HG03025 (cell line): ENCODE results near the gene NUDT2.
"Not testable (repeated sequence)": the region's sequence is repeated elsewhere in the genome, so short reads cannot be mapped to it uniquely, and the experiment has no call there.

Source experiments
- ATAC-seq: cut with Tn5 transposase; IDR thresholded peaks from one replicate; pipeline ENCODE4 v1.9.1; 2021; ENCODE audit warnings: mild to moderate bottlenecking, moderate library complexity; ENCODE audit not compliant: unreplicated experiment, low FRiP score

NUDT2 gene

DNA sequence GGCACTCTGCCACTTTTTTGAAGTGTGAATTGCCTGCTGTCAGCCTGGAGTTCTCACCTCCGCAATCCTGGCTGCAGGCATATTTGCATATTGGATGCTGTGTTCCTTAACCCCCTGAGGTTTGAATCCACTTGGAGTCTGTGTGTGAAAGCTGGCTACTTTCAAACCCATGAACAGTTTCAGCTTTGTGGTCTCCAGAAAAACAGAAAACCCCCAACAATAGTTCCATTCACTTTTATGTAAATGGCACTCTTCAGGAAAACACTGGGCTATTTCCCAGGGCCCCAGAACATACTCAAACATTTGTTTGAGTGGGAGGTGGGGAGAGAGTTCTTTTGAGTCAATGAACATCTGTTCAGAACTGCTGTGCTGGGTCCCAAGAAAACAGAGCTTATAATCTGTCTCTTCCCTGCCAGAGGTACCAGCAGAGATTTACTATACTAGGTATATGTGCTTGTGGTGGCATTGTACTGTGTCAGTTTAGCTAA, 5.0 kb downstream of the NUDT2 start:
- ATAC-seq: no peak

DNA sequence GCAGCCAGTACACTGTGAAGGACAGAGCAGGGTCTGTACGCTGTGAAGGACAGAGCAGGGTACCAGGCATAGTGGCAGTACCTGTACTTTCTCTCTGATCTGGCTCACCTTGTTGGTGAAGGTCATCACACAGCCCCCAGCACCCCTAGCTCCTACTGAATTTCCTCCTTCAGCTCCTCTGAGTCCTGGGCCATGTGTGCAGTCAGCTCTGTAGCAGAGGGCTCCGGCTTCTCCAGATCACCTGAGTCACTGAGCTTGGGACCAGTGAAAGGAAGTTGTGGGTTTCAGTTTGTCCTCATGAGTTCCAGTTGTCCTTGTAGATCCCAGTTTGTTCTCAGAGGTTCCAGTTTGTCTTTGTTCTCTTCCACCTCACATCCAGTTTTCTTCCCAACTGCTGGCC, 5.5 kb downstream of the NUDT2 start:
- no peak for ATAC-seq

DNA sequence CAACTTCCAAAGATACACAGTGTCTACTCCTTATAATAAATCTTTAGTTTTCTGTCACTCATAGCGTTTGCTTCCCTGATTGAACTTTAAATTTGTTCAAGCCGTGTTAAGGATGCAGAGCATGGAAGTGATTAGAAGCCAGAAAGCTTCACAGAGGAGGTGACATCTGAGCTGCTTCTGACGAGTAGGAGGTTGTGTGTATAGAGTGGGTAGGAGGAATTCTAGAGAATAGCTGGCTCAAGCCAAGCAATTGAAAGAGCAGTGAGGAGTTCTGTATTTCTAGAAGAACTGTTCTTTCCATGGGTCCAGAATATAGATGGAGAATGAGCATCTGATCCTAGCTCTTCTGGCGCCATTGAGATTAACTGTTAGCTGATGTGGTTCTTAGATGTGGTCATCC, 6.0 kb downstream of the NUDT2 start:
- ATAC-seq: no peak

DNA sequence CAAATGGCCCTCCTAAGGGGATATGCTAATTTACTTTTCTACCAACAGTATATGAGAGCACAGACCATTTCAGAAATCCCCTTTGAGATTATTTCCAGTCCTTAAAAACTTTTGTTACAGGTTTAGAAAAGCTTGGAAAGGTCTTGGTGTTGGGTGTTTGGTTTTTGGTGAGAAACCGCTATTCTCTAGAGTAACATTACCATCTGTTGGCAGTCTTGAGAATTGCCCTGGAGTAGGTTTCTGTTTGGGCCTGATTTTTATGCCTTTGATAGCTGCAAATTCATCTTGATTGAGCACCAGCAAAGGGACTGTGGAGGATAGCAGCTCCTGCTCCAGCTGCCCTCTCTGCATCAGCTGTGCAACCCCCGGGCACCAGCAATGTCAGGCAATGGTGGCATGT, 8.0 kb downstream of the NUDT2 start:
- no peak for ATAC-seq

DNA sequence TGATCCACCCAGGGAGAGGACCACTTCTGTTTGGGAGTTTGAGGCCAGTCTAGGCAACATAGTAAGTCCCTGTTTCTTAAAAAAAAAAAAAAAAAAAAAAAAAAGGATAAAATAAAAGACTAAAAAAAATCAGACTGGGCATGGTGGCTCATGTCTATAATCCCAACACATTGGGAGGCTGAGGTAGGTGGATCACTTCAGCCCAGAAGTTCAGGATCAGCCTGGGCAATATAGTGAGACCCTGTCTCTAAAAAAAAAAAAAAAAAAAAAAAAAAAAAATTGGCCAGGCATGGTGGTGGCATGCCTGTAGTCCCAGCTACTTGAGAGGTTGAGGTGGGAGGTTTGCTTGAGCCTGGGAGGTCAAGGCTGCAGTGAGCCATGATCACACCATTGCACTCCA, 8.7 kb downstream of the NUDT2 start:
- ATAC-seq: not testable (repeated sequence)

DNA sequence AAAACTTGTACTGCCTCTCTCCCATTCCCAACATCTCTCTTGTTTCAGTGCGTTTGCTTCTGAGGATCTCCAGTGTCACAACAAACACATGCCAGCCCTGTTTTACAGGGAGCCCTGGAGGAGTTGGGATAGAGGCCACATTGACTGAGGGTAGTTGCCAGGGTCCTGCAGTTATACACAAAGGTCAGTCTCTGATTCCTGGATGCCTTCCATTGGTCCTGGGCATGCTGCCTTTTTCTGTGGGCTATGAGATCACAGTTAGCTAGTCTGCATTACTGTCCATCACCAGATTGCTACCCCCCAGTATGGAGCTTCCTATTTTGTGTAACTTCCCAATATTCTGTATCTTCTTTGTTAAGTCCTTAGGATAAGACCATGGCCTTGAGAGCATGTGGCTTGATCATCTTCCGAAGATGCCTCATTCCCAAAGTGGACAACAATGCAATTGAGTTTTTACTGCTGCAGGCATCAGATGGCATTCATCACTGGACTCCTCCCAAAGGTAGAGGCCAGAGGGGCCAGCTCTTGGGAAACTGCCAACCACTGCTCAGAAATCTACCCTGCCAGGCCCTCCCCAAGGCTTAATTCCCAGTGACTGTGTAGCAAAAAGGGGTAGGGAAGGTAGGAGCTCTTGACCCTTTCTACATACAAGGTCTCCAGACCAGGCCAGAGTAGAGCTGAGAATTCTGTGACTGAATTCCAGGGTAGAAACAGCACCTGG, 9.5 kb downstream of the NUDT2 start:
- ATAC-seq: no peak

DNA sequence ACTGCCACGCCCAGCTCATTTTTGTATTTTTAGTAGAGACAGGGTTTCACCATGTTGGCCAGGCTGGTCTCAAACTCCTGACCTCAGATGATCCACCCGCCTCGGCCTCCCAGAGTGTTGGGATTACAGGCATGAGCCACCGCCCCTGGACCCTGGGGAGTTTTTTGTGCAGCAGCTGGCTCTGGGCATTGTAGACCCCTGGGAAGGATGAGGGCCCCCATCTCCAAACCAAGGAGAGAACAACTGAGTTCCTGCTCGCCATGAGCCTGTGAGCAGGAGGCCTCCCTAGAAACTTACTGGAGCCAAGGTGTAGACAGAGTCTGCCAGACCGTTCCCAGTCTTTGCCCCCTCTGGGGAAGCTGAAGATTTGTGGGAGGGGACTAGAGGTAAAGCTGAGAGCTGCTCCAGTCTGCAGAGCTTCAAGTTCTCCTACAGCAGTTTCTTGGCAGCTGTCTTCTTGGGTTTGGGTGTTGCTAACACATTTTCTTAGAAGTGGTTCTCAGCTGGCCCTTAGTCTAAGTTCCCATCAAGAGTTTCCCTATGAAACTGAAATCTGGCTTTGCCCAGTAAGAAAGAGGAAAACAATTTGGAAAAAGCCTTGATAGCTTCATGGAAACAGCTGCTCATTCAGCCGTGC, 12.4 kb downstream of the NUDT2 start:
- no peak for ATAC-seq

DNA sequence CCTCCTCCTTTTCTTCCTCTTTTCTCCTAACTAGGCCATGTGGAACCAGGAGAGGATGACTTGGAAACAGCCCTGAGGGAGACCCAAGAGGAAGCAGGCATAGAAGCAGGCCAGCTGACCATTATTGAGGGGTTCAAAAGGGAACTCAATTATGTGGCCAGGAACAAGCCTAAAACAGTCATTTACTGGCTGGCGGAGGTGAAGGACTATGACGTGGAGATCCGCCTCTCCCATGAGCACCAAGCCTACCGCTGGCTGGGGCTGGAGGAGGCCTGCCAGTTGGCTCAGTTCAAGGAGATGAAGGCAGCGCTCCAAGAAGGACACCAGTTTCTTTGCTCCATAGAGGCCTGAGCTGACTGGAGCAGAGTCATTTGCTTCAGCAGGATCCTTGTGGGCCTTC, 13.7 kb downstream of the NUDT2 start:
- no peak for ATAC-seq

DNA sequence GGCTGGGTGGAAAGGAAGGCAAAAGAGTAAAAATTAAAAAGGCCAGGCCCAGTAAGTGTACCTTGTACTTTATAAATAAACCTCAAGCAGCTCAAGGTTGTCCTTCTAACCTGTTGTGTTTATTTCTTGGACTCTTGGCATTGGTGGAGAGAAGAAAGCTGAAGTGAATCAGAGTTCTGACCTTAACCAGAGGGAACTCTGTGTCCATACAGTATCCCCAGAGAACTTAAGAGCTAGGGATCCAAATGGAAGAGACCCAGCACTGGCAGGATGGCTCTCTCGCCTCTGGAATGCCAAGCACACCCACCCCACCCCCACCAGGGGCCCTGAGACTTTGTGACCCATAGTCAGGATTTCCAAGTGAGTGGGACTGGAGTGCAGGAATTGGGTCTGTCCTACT, 14.2 kb downstream of the NUDT2 start:
- ATAC-seq: no peak

DNA sequence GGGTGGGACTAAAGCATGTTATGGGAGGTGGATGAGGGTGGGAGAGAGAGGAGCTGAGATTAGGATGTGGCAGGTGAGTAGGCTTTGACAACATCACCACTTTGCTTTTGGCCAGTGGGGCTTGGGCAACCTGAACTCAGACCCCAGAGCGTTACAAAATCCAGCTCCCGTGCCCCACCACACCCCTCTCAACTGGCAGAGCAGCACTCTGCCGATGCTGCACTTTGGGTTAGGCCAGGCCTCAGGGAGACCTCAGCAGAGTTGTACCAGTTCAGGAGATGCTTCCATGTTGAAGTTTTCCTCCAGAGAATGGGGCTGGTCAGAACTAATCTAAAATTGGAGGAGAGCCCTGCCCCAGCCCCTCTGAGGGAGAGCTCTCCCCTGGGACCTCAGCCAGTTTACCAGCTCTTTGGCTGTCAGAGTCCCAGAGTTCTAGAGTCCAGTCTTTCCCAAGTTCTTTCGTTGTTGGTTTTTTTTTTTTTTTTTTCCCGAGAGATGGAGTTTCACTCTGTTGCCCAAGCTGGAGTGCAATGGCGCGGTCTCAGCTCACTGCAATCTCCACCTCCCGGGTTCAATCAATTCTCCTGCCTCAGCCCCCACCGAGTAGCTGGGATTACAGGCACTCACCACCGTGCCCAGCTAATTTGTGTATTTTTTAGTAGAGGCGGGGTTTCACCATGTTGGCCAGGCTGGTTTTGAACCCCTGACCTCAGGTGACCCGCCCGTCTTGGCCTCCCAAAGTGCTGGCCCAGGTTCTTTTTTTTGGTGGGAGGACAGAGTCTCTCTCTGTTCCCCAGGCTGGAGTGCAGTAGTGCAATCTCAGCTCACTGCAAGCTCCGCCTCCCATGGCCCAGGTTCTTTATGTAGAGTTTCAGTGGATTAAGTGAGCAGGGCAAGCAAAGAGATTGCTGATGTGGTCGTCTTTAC, 17.8 kb downstream of the NUDT2 start:
- no peak for ATAC-seq

DNA sequence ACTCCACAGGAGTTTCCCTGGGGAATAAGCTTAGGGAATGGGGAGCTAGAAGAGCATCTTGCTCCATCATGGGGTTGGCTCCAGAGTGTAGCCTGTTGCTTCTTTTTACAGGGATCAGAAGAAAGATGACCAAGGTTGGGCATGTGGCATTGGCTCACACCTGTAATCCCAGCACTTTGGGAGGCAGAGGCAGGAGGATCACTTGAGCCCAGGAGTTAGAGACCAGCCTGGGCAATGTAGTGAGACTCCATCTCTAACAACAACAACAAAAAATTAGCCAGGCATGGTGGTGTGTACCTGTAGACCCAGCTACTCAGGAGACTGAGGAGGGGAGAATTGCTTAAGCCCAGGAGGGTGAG, 18.4 kb downstream of the NUDT2 start:
- no peak for ATAC-seq

DNA sequence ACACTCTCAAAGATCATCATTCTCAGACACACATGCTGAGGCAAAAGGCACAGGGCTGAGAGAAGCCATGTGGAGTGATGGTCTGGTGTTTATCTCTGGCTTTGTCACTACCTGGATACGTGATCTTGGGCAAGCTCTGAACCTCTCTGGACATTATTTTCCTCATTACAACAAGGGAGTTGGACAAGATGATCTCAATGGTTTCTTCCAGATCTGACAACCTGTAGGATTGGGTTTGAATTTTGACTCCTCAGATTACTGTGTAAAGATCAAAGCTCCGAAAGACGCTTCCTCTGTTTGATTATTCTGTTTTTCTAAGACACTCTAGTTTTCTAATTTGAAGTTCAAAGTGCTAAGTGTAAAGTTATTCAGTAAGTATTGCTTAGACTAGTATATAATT, 20.0 kb downstream of the NUDT2 start:
- ATAC-seq: no peak

DNA sequence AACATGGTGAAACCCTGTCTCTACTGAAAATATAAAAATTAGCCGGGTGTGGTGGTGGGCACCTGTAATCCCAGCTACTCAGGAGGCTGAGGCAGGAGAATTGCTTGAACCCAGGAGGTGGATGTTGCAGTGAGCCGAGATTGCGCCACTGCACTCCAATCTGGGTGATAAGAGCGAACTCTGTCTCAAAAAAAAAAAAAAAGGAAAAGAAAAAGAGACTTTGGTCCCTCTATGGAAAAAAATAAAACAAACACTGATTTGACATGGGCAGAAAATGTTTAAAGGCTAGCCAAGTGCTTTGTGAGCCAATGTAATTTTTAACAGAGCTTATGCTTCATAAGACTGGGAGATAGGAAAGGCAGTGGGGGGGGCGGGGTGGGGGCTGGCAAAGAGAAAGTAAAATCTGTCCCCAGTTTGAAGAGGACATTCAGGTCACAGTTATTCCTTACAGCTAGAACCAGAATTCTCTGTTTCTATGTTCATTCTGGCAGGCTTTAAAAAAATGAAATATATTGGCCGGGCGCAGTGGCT, 22.8 kb downstream of the NUDT2 start:
- ATAC-seq: not testable (repeated sequence)

DNA sequence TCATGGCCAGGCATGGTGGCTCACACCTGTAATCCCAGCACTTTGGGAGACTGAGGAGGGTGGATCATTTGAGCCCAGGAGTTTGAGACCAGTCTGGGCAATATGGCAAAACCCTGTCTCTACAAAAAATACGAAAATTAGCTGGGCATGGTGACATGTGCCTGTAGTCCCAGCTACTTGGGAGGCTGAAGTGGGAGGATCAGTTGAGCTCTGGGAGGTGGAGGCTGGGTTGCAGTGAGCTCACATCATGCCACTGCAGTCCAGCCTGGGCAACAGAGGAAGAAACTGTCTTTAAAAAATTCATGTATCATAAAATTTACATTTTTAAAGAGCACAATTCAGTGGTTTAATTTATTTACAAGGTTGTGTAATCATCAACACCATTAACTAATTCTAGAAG, 23.6 kb downstream of the NUDT2 start:
- ATAC-seq: not testable (repeated sequence)

DNA sequence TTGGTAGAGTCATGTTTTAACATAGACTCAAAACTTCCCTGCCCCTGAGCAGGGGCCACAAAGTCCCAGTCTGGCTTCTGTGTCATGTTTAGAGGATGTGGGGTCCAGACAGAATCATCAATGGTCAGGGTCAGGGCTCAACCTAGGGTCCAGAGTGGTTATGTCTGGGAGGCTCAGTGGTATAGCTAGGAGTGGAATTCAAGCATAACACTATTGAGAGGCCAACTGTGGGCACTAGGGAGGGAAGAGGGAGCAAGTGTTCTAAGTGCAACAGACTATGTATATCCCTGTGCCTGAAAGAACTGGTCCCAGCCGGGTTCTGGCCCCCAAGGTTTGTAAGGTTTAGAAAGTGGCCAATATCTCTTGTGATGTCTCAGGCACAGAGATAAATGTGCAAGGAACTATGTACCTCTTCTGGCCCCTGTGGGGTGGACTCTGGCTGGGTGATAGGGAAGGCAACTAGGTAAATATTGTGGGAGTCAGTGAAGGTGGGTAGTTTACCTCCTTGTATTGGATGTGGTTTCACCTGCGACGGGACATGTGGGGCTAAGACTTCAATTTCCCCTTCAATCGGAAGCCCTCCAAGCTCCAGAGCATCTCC, 33.3 kb downstream of the NUDT2 start:
- ATAC-seq: no peak

DNA sequence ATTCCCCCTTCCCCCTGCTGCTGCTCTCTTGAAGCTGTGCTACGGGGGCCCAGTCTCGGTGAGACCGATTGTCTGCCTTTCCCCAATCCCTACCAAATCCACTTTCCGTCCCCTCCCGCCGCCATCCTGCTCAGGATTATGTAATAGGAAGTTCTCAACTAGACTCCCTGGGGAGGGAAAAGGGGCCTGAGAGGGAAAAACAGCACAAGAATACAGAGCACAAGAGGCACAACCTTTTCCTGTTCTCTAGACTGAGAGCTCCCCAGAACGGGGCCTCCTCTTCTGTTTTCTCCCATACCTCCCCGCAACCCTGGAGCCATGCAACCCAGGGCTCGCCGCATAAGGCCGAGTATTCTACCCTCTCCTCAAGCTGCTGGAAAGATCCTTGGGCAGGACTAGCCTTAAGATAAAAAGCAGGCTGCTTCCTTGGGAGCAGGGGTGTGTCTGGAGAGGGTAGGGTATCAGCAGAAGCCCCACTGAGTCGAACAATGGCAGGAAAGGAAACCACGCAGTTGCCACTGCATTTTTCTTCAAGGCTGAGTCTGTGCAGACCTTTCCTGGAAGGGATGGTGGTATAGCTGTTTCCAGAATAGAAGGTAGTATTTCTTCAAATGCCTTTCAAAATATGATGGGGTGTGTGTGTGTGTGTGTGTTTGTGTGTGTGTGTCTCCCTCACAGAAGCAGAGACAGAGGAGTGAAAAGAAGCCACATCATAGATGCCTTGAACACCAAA, 34.4 kb downstream of the NUDT2 start:
- no peak for ATAC-seq

DNA sequence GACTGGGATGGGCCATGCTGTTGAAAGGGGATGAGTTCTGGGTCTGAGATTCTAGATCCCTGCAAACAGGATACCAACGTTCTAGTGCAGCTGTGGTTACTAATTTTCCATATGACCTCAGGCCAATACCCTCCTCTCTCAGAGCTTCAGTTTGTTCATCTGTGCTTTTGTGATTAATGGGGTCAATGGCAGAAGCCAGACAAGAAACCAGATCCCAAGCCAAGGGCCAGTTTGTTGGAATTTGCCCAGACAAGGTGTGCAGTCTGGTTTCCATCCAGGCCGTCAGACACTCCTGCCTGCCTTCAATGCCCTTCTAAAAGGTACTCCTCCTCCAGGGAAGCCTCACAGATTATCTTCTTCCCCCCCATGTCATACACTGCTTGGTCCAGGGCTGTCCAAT, 35.9 kb downstream of the NUDT2 start:
- ATAC-seq: no peak

DNA sequence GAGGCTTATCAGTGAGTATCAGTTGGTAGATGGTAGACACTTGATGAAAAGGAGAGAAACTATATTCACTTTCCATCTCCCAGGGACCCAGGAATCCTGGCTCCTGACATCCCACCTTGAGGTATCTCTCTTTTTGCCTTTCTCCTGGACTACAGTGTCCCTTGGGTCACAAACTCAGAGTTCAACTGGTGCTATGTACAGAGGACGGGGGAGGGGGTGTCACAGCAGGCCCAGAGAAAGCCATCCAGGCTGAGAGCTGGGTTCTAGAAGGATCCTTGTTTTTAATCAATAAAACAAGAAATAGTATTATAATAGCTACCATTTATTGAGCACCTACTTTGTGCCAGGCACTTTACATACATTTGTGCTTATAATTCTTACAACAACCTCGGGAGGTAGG, 37.0 kb downstream of the NUDT2 start:
- ATAC-seq: no peak

DNA sequence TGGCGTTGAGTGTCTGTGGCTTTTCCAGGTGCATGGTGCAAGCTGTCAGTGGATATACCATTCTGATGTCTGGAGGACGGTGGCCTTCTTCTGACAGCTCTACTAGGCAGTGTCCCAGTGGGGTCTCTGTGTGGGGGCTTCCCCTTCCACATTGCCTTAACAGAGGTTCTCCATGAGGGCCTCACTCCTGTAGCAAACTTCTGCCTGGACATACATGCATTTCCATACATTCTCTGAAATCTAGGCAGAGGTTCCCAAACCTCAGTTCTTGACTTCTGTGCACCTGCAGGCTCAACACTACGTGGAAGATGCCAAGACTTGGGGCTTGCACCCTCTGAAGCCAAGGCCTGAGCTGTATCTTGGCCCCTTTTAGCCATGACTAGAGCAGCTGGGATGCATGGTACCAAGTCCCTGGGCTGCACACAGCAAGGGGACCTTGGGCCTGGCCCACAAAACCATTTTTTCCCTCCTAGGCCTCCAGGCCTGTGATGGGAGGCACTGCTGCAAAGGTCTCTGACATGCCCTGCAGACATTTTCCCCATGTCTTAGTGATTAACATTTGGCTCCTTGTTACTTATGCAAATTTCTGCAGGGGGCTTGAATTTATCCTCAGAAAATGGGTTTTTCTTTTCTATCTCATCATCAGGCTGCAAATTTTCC, 38.5 kb downstream of the NUDT2 start:
- ATAC-seq: not testable (repeated sequence)
